Inflammatory macrophage (primary cell): ENCODE measurements around the gene HES1.

Experiments used
- DNase-seq, 2 donors: peaks; one replicate each; pipeline ENCODE4 v3.0.0-alpha.2; 2020 to 2022

The HES1 gene

GRCh38 chr3:194168994-194169393, 33.0 kb downstream of the HES1 start:
- peak; percentile 15 to 33 for DNase-seq

GRCh38 chr3:194169595-194169994, 33.6 kb downstream of the HES1 start:
- DNase-seq, result no peak

GRCh38 chr3:194170793-194171192, 34.8 kb downstream of the HES1 start:
- DNase-seq, result no peak

- no peak for DNase-seq
These were observed 38.5 kb downstream of the HES1 start for GRCh38 chr3:194174406-194174805.

- no peak for DNase-seq
These were observed 39.0 kb downstream of the HES1 start for GRCh38 chr3:194174980-194175379.

- DNase-seq, result no peak
These were observed 40.5 kb downstream of the HES1 start for GRCh38 chr3:194176274-194176991.

GRCh38 chr3:194177141-194177540, 41.2 kb downstream of the HES1 start:
- no peak for DNase-seq

GRCh38 chr3:194178128-194178527, 42.2 kb downstream of the HES1 start:
- no peak for DNase-seq

GRCh38 chr3:194178669-194179068, 42.7 kb downstream of the HES1 start:
- no peak for DNase-seq

GRCh38 chr3:194180570-194180969, 44.6 kb downstream of the HES1 start:
- no peak for DNase-seq

GRCh38 chr3:194181612-194182529, 45.9 kb downstream of the HES1 start:
- DNase-seq, result no peak

GRCh38 chr3:194183271-194183670, 47.3 kb downstream of the HES1 start:
- DNase-seq, result no peak

- no peak for DNase-seq
These were observed 48.4 kb downstream of the HES1 start for GRCh38 chr3:194184265-194184751.

GRCh38 chr3:194184801-194185200, 48.9 kb downstream of the HES1 start:
- no peak for DNase-seq

GRCh38 chr3:194185221-194185620, 49.3 kb downstream of the HES1 start:
- DNase-seq, result no peak

- no peak for DNase-seq
These were observed 51.4 kb downstream of the HES1 start for GRCh38 chr3:194187233-194187944.
